NCI-H1930 (cell line): ENCODE results near the gene RCCD1.
"Not testable (repeated sequence)": the region's sequence is repeated elsewhere in the genome, so short reads cannot be mapped to it uniquely, and the experiment has no call there.

Source experiments
- DNase-seq, 2 experiments: peaks; one replicate each; lab custom pipeline; 2025; lab: John Stamatoyannopoulos, UW

RCCD1 gene

DNA sequence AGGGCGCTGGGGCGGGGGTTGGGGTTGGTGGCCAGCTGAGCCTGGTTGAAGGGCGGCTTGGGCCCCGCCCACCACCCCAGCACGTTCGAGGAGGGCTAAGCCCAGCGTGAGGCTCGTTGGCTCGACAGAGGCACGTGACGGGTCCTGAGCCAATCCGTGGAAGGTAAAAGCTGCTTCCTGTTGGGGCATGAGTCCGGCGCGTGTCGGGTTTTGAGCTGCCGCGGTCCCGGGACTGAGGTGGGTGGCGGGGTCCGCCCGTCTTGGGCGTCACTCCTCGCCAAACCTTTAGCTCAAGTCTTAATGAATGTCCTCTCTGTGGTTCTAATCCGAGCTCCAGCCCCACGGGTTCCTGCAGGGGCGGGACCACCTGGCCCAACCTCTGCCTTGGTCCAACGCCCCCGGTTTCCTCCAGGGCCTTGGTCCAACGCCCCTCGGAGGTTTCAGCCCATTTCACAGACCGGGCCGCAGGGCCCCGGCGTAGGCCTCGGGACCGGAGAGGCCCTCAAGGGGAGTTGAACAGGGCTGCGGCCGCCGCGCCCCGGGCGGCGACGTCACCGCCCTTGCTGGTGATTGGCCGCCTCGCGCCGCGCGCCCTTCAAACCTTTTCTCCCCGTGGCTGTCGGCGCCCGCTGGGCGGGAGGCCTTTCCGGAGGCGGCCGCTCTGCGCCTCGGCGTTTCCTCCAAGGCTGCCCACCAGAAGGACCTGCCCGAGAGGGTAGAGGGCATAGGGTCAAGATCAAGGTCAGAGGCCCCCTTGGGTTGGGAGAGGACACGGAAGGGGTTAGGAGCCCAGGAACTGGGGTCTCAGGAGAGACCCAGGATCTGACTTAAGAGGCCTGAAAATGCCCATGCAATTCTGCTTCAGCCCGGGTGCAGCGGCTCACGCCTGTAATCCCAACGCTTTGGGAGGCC, at the start of gene RCCD1:
TSS of gene RCCD1 (plus strand) at position 173 of the 912 bp plus-strand sequence. CDS start 1,851 bp downstream, outside the sequence.
- peak; percentile 67 to 83 for DNase-seq

DNA sequence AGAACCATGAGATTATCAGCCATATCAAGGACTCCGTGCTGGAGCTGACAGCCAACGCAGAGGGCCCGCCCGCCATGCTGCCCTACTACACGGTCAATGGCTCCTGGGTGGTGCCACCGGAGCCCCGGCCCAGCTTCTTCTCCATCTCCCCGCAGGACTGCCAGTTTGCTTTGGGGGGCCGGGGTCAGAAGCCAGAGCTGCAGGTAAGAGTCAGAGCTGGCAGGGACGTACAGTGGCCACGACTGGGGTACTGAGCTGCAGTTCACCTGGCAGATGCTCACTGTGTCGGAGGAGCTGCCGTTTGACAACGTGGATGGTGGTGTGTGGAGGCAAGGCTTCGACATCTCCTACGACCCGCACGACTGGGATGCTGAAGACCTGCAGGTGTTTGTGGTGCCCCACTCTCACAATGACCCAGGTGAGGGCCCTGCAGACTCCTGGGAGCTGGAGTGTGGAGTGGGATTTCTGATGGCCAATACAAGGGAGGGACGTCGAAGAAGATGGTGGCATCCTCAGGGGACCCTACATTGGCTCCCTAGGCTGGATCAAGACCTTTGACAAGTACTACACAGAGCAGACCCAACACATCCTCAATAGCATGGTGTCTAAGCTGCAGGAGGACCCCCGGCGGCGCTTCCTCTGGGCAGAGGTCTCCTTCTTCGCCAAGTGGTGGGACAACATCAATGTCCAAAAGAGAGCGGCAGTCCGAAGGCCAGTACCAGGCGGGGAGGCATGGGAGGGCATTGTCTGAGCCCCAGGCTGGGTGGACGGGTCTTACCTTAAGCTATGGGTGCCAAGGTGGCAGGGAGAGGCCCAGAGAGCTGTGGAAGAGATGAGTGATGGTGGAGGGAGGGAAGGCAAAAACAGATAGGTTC, 49.1 kb upstream of the RCCD1 start:
- no peak for DNase-seq

DNA sequence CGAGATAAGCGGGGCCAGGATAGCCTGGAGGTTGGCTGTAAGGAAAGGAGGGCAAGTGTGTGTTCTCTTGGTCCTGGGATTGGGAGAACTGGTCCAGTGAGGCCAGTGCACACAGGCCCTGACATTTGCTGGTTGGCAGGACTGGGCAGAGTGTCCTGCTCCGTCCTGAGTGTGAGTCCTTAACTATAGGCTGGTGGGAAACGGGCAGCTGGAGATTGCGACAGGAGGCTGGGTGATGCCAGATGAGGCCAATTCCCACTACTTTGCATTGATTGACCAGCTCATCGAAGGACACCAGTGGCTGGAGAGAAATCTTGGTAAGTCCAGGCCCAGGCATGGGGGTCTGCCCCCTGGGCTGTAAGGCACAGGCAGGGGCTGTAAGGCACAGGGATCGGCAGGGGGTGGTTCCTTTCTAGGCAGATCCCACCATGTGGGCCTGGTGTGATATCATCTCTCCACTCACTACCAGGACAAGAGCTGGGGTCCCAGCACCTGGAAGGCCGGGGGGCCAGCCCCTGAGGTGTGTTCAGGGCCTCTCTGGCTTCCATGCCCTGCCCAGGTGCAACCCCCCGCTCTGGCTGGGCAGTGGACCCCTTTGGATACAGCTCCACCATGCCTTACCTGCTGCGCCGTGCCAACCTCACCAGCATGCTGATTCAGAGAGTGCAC, 48.4 kb upstream of the RCCD1 start:
- no peak for DNase-seq

DNA sequence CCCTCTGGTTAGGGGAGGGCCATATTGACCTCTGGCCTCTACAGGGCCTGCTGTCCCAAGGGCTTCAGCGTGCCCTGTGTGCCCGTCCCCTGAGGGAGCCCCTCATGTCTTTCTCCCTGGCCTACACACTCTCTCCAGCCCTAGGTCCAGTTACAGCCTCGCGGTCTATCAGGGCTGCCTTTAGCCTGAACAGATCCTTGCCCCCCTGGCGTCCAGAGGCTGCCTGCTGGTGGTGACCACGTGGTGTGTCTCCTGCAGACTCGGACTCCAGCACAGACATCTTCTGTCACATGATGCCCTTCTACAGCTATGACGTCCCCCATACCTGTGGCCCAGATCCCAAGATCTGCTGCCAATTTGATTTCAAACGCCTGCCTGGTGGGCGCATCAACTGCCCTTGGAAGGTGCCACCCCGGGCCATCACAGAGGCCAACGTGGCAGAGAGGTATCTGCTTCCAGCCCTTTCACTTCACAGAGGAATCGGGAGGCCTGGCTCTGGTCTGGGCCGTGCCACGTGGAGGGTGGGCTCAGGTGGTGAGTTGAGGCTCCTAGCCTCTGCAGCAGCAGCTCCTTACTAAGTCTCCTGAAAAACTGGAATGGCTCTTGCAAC, 47.5 kb upstream of the RCCD1 start:
- no peak for DNase-seq

DNA sequence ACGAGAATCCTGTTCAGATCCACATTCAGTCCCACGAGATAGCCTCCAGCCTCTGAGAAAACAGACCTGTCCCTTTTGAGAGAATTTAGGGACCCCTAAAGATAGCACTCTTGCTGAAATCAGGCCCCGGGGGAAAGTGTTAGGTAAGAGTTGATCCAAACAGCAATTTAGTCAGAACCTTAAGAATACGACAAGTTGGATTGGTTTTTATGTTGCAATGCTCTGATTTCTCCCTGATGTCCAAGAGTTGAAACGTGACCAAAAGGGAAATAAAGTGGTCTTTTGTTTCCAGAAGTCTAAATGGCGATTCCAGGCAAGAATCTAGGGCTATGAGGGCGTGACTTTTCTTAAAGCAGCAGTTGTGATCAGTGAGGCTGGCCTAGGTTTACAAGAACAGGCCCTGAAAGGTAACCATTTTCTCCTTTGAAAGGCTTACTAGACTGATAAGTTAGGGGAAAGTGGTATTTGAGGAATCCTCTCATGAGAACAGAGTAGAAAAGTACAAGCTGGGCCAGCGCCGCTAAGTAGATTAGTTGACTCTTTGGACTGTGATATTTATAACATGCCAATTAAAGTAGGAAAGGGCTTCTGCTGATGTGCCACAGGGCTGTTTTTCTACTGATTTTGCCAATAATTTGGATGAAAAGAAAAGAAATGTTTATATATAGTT, 46.7 kb upstream of the RCCD1 start:
- DNase-seq, result no peak

GRCh38 chr15:90909449-90909848, 45.2 kb upstream of the RCCD1 start:
- DNase-seq, result not testable (repeated sequence)

- DNase-seq, result no peak
These were observed 44.7 kb upstream of the RCCD1 start for GRCh38 chr15:90909976-90910375.

GRCh38 chr15:90910441-90911301, 44.0 kb upstream of the RCCD1 start:
- DNase-seq, result no peak

DNA sequence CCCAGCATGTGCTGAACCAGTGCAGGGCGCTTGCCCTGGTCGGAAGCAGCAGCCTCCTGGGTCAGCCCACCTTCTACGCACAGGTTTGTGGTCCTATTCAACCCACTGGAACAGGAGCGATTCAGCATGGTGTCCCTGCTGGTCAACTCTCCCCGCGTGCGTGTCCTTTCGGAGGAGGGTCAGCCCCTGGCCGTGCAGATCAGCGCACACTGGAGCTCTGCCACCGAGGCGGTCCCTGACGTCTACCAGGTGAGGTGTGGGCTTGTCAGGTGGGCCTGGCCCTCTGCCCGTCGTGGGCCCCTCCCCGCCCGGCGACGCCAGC, 43.4 kb upstream of the RCCD1 start:
- DNase-seq, result no peak

- no peak for DNase-seq
These were observed 42.5 kb upstream of the RCCD1 start for GRCh38 chr15:90911906-90912769.

DNA sequence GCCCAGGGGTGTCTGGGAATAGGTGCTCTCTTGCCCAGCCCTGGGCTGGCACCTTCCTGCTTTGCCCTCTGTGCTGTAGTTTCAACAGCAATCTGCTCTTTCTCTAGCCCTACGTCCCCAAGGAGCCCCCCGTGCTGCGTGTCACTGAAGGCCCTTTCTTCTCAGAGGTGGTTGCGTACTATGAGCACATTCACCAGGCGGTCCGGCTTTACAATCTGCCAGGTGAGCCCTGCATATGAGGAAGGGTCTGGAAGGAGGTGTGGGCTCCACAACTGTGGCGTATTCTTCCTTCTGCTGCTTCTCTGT, 42.0 kb upstream of the RCCD1 start:
- DNase-seq, result no peak

DNA sequence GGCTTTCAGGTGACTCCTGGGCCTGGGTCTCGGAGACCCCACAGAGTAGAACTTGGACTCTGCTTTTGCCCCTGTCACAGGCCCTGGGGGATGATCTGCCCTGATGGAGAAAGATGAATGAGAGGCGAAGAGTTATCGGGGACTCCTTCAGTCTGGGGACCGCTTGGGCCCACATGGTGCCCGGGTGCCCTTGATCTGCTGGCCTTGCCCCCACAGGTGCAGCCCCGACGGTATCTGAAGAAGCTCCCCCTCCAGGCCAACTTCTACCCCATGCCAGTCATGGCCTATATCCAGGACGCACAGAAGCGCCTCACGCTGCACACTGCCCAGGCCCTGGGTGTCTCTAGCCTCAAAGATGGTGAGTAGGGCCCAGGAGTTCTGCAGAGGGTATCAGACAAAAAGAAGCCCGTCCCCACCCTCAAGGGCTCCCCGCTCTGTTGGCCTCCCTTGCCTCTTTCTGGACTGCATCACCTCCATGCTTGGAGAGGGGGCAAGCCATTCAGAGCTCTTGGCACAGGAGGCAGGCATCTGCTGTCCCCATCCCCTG, 41.2 kb upstream of the RCCD1 start:
- DNase-seq, result no peak

DNA sequence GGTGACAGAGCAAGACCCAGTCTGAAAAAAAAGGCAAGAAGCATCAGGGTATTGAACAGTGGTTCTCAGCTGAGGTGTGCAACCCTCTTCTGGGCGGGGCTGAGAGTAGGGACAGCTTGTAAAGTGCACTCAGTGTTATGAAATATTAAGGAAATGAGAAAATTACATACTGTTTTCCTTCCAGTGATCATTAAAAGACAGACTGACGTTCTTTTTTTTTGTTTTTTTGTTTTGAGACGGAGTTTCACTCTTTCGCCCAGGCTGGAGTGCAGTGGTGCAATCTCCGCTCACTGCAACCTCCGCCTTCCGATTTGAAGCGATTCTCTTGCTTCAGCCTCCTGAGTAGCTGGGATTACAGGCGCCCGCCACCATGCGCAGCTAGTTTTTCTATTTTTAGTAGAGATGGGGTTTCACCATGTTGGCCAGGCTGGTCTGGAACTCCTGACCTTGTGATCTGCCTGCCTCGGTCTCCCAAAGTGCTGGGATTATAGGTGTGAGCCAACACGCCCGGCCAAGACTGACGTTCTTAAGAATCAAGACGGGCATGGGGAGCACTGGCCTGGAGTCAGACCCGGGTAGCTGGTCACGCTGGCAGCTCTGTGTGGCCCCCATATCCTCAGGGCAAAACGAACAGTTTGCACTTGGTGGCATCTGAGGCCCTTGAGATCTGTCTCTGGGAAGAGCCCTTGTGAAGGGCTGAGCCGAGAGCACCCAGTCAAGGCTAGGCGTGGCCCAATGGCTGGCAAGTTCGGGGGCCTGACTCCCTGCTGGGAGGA, 40.2 kb upstream of the RCCD1 start:
- no peak for DNase-seq

- no peak for DNase-seq
These were observed 39.4 kb upstream of the RCCD1 start for GRCh38 chr15:90915216-90915807.

DNA sequence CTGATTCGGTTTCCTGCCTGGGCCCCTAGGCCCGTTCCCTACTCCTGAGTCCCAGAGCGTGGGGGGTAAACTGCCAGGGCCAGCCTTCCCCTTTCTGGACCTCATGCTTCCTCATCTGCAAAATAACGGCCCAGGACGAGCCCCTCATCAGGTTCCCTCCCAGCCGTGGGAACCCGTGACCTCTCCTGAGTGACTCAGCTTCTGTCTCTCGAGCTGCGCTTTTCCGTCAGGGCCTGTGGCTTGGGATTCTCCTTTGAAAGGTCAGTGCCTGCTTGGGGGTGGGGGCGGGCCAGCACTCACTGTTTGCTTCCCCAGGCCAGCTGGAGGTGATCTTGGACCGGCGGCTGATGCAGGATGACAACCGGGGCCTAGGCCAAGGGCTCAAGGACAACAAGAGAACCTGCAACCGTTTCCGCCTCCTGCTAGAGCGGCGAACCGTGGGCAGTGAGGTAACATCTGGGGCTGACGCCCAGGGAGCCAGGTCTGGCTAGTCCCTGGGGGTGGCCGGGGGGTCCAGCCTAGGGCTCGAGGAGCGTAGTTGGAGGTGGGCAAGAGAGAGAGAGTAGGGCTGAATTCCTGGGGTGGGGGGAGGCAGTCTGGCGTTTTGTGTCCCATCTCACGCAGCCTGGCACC, 38.8 kb upstream of the RCCD1 start:
- no peak for DNase-seq

DNA sequence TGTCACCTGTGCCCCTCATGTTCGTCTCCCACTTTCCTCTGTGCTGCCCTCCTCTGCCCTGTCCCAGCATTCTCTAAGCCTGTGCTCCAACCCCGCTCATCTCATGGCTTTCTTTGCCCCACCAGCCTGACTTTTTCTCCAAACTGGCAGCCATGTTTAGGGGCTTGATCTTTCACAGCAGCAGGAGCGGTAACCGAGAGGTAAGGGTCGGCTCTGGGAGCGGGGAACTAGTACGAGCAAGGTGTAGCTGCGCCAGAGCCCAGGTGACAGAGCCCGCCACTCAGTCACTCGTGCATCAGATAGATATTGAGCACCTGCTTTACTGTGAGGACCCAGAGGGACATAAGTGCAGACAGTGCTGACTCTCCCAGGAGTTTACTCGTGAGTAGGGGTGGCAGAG, 38.2 kb upstream of the RCCD1 start:
- DNase-seq, result no peak

GRCh38 chr15:90917569-90917968, 37.1 kb upstream of the RCCD1 start:
- DNase-seq, result no peak
